ENCODE measurements around the gene DAPK1. TPM values are rescaled to one million over a fixed set of nuclear protein-coding genes. Genes with fewer than 3 reads are reported as not detected.

Gene DAPK1
- total and polyA plus RNA-seq, 8 donors = 29.1 to 98.7 (median 45.4) TPM

DNA sequence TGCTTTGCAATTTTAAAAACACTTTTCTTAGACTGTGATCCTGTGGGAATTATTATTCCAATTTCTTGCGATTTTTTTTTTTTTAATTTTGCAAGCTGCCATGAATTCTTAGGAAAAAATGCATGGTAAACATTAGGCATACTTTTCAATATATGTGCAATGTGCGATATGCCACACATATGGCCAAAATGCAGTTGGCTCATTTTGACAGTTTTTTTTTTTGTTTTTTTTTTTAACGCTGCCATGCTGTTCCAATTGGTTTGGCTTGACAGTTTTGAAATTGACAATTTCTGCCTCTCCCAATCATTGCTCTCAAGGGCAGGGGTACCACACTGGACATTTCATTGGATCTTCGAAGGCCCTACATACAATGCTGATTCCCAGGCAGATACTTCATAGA is 36.4 kb downstream of the DAPK1 start:
- no peak for DNase-seq
- 96 to 98% methylated on average over 4 of the region's 4 CpGs for WGBS, 2 donors

DNA sequence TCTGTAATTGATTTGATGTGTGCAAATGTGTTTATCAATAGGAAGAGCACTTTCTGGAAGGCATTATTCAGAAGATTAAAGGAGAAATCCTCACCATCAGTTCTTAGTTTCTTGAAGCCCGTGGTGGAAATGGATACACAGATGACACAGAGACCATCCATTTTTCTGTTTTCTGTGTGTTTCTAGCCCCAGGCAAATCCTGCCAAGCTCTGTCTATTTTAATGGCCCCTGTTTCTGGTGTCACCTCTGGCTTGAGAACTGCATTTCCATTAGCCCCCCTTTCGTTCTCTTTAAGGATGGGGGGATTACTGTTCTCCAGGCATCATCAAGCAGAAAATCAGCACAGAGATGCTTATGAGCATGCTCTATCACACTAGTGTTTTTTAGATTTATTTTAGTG is 37.3 kb downstream of the DAPK1 start:
- Histone ChIP-seq H3K27me3 (no peaks in the 10 kb centered on the region), H3K9me3 (no peaks in the 10 kb centered on the region), H3K4me1 (peaks cover 0 to 5% (median 0%) of the 10 kb centered on the region in 3 donors), H3K36me3 (no peaks in the 10 kb centered on the region), H3K4me3 (no peak overlapping the region), H3K27ac (no peak overlapping the region)
- TF ChIP-seq CTCF (IDR thresholded peaks at IDR 0.05) = no peak
- intact Hi-C loops (cut with DNase I) = no loop called here
- ATAC-seq (no peak), FAIRE-seq (no peak), DNase-seq (no peak)
- WGBS, 2 donors = 95% methylated on average over 2 of the region's 2 CpGs

More for the DNA sequence above, 36.4 kb downstream of the DAPK1 start:
- no peak for TF ChIP-seq CTCF (IDR thresholded peaks at IDR 0.05)
- no peak for FAIRE-seq
- intact Hi-C loops (cut with DNase I) = no loop called here
- H3K9me3 ChIP-seq = no peaks in the 10 kb centered on the region
- ATAC-seq = no peak
- no peaks in the 10 kb centered on the region for H3K27me3 ChIP-seq
- H3K36me3 ChIP-seq = no peaks in the 10 kb centered on the region
- H3K4me3 ChIP-seq = no peak overlapping the region
- no peak overlapping the region for H3K27ac ChIP-seq
- H3K4me1 ChIP-seq = peaks cover 0 to 5% (median 5%) of the 10 kb centered on the region in 3 donors

GRCh38 chr9:87535817-87536539 is 38.3 kb downstream of the DAPK1 start:
- FAIRE-seq (no peak), DNase-seq (no peak), ATAC-seq (peak in 2 of 4 donors; percentile 48 to 51)
- Histone ChIP-seq H3K27ac (no peak overlapping the region), H3K4me1 (peaks cover 0 to 7% (median 5%) of the 10 kb centered on the region in 3 donors), H3K27me3 (no peaks in the 10 kb centered on the region), H3K36me3 (no peaks in the 10 kb centered on the region), H3K9me3 (no peaks in the 10 kb centered on the region), H3K4me3 (no peak overlapping the region)
- intact Hi-C loops (cut with DNase I) = no loop called here
- no peak for TF ChIP-seq CTCF (IDR thresholded peaks at IDR 0.05)
- 79% methylated on average over 8 of the region's 8 CpGs for WGBS, 2 donors

- intact Hi-C loops (cut with DNase I) = no loop called here
- H3K36me3 ChIP-seq = peaks cover 0 to 4% (median 0%) of the 10 kb centered on the region in 3 donors
- ATAC-seq = no peak
- H3K4me1 ChIP-seq = peaks cover 0 to 7% (median 0%) of the 10 kb centered on the region in 3 donors
- H3K27me3 ChIP-seq = no peaks in the 10 kb centered on the region
- FAIRE-seq = no peak
- no peak overlapping the region for H3K27ac ChIP-seq
- H3K4me3 ChIP-seq = no peak overlapping the region
- no peak for TF ChIP-seq CTCF (IDR thresholded peaks at IDR 0.05)
- no peak for DNase-seq
- 89 to 91% methylated on average over 7 of the region's 7 CpGs for WGBS, 2 donors
- no peaks in the 10 kb centered on the region for H3K9me3 ChIP-seq
Measured at GRCh38 chr9:87537625-87538024, 40.0 kb downstream of the DAPK1 start.

GRCh38 chr9:87540444-87541105 is 42.9 kb downstream of the DAPK1 start:
- ATAC-seq = peak in 1 of 4 donors; percentile 70
- H3K4me3 ChIP-seq = no peak overlapping the region
- H3K36me3 ChIP-seq = peaks cover 0 to 6% (median 0%) of the 10 kb centered on the region in 3 donors
- no peak for FAIRE-seq
- WGBS, 2 donors = 66 to 70% methylated on average over 8 of the region's 8 CpGs
- no peaks in the 10 kb centered on the region for H3K9me3 ChIP-seq
- peaks cover 0 to 7% (median 0%) of the 10 kb centered on the region in 3 donors for H3K4me1 ChIP-seq
- TF ChIP-seq CTCF (IDR thresholded peaks at IDR 0.05) = no peak
- H3K27ac ChIP-seq = no peak overlapping the region
- intact Hi-C loops (cut with DNase I) = no loop called here
- no peak for DNase-seq
- no peaks in the 10 kb centered on the region for H3K27me3 ChIP-seq
